A673 (cell line): ENCODE results near the gene EXOC3L1. TPM values are rescaled to one million over a fixed set of nuclear protein-coding genes. Genes with fewer than 3 reads are reported as not detected.
A peak's percentile ranks its signal among the peaks of the same experiment; 100 is the strongest.

Experiments
- BruUV-seq: library from RNA; stranded (reverse); fragments of 400-500 nt; replicated peaks from 2 replicates; lab custom pipeline; 2021; lab: Mats Ljungman, UMichigan
- CTCF ChIA-PET: fragments of 300-600 bp; sonication (Branson Sonifier 250); formaldehyde crosslinking; loops from one replicate; lab custom pipeline; 2022; ENCODE audit warnings: antibody characterized with exemption; lab: Charles Lee
- POLR2A ChIA-PET: fragments of 300-600 bp; sonication (Branson Sonifier 250); formaldehyde crosslinking; loops from one replicate; lab custom pipeline; 2022; ENCODE audit warnings: antibody characterized with exemption; ENCODE audit not compliant: low non-redundant PET; lab: Charles Lee
- DNase-seq: peaks from one replicate; pipeline ENCODE4 v3.0.0-alpha.2; 2015; ENCODE audit warnings: low spot score
- H3K27ac ChIP-seq: fragments of 200-600 bp; sonication (generic); 2 replicates; pipeline ENCODE4 v1.5.1; 2016; ENCODE audit warnings: mixed run types, low read depth, mild to moderate bottlenecking, mixed read lengths, antibody characterized with exemption, low read length; ENCODE audit not compliant: poor library complexity, severe bottlenecking
- H3K27me3 ChIP-seq: fragments of 200-600 bp; sonication (generic); replicated peaks from 2 replicates; pipeline ENCODE4 v1.6.1; 2017; ENCODE audit warnings: mixed run types, low read depth, mild to moderate bottlenecking, mixed read lengths, antibody characterized with exemption, low read length; ENCODE audit not compliant: insufficient read depth, poor library complexity
- H3K36me3 ChIP-seq: fragments of 200-600 bp; sonication (generic); 2 replicates; pipeline ENCODE4 v1.6.1; 2016; ENCODE audit warnings: mixed run types, mild to moderate bottlenecking, mixed read lengths, antibody characterized with exemption, low read length; ENCODE audit not compliant: insufficient read depth, poor library complexity, severe bottlenecking
- H3K4me1 ChIP-seq: fragments of 200-600 bp; sonication (generic); 2 replicates; pipeline ENCODE4 v1.6.1; 2017; ENCODE audit warnings: mixed run types, mild to moderate bottlenecking, mixed read lengths, antibody characterized with exemption, low read length; ENCODE audit not compliant: insufficient read depth, poor library complexity, severe bottlenecking
- H3K4me3 ChIP-seq: fragments of 200-600 bp; sonication (generic); 2 replicates; pipeline ENCODE4 v1.5.1; 2016; ENCODE audit warnings: low read depth, mixed run types, mild to moderate bottlenecking, mixed read lengths, low read length; ENCODE audit not compliant: poor library complexity, severe bottlenecking
- H3K9me3 ChIP-seq: fragments of 200-600 bp; sonication (generic); 2 replicates; pipeline ENCODE4 v1.6.1; 2016; ENCODE audit warnings: mixed run types, low read depth, mild to moderate bottlenecking, mixed read lengths, antibody characterized with exemption, low read length; ENCODE audit not compliant: poor library complexity, severe bottlenecking
- EZH2 ChIP-seq: fragments of 200-600 bp; sonication (generic); IDR thresholded peaks from 2 replicates; pipeline ENCODE4 v1.6.1; 2017; ENCODE audit warnings: borderline replicate concordance, low read depth, mild to moderate bottlenecking, mixed read lengths, antibody characterized with exemption, low read length; ENCODE audit not compliant: poor library complexity, severe bottlenecking
- intact Hi-C: fragments of 100-400 bp; cut with micrococcal nuclease; formaldehyde crosslinking; loops from one replicate; pipeline ENCODE4 v1.10.0; 2022; ENCODE audit not compliant: unreplicated experiment
- total RNA-seq: library from RNA; stranded (reverse); gene quantifications from 2 replicates; pipeline ENCODE4 v1.2.3, GENCODE V29; 2021
- TF ChIP-seq, protein P1 (sequence below): fragments of 300-800, 200-600 bp; sonication (generic); conservative IDR thresholded peaks from 2 replicates; pipeline ENCODE4 v1.5.1; 2017; ENCODE audit warnings: low read depth, mild to moderate bottlenecking, antibody characterized with exemption, low read length, moderate library complexity, mixed read lengths

Gene EXOC3L1
- total RNA-seq, 1 experiment from 2014 or later: 0.32 TPM

DNA sequence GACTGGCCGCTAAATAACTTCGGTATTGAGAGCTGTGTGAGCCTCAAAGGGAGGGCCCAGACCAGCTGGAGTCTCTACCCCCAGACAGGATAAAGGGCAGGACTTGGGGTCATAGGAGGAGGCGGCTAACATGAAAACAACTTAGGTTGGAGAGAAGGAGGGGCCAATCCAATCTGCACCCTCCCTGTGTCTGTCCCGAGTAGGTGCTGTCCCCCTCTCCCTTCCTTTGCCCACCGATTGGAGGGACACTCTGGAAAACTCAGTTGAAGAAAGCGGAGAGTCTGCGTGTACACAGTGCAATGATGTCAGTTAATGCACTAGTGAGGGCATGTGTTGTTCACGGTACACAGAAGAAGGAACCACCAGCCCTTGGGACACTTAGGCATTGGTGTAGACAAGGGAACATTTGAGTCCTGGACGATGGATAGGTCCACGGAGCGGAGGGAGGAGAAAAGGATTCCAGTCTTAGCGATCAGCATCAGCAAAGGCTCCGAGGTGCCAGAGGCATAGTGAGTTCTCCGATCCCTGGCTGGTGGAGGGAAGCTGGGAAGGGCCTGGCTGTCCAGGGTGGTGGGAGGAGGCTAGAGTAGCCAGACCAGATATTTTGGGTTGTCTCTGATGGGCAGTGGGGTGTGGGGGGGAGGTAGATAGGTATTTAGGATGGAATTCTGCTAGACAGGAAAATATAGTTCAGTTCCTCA lies 18.8 kb downstream of the EXOC3L1 start:
- intact Hi-C loops: no loop called here
- H3K9me3 ChIP-seq: no peaks in the 10 kb centered on the region
- ChIA-PET CTCF (interaction anchor here (0.6 to 1.9 kb wide), 2 partner anchors 16 to 228 kb away, joined by 4 to 10 read pairs; no protein-coding TSS in a partner anchor), POLR2A (no interaction called here)
- no peaks in the 10 kb centered on the region for H3K27me3 ChIP-seq
- TSS peak; percentile 62 for BruUV-seq
- H3K36me3 ChIP-seq: no peaks in the 10 kb centered on the region
- H3K4me3 ChIP-seq: peak overlapping the region; percentile 52
- peak; percentile 25 for DNase-seq
- TF ChIP-seq EZH2: no peak
- TF ChIP-seq, protein P1, sequence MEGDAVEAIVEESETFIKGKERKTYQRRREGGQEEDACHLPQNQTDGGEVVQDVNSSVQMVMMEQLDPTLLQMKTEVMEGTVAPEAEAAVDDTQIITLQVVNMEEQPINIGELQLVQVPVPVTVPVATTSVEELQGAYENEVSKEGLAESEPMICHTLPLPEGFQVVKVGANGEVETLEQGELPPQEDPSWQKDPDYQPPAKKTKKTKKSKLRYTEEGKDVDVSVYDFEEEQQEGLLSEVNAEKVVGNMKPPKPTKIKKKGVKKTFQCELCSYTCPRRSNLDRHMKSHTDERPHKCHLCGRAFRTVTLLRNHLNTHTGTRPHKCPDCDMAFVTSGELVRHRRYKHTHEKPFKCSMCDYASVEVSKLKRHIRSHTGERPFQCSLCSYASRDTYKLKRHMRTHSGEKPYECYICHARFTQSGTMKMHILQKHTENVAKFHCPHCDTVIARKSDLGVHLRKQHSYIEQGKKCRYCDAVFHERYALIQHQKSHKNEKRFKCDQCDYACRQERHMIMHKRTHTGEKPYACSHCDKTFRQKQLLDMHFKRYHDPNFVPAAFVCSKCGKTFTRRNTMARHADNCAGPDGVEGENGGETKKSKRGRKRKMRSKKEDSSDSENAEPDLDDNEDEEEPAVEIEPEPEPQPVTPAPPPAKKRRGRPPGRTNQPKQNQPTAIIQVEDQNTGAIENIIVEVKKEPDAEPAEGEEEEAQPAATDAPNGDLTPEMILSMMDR: no peak
- peaks cover 25% of the 10 kb centered on the region for H3K4me1 ChIP-seq
- peak overlapping the region; percentile 69 for H3K27ac ChIP-seq

DNA sequence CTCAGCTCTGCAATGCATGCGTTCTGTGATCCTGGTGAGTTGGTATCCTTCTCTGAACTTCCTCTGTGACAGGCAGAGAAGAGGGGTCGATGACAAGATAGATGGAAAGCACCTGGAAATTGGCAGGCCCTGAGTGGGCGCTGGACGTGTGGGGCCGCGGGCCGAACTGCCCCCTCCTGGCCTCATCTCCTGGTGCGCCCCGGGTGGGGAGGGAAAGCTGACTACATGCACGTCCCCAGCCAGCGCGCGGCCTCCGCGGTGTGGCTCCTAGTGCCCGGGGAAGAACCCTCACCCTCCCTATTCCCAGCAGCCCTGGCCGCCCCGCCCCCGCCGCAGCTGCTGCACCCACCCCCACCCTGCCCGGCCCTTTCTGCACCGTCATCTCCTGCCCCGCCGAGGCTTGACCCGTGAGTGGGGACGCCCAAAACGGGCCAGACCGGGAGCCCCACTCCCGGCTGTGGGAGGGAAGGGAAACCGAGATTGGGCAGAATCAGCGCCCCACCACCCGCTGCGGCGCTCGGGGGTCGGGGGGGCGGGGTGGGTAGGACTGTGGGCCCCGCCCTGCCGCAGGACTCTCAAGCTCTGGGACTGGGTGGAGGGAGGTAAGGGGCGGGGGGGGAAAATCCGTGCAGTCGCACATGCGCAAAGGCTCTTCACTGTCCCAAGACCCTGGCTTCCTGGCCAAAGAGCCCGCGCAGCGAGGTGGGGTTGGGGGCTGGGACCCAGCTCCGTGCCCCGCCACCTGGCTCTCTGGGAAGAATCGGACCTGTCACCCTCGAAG lies 19.6 kb downstream of the EXOC3L1 start, which contains the start of gene NOL3:
Gene NOL3 (plus strand): TSS at position 371 of the 781 bp plus-strand sequence.
- peak; percentile 86 for DNase-seq
- Histone ChIP-seq H3K9me3 (no peaks in the 10 kb centered on the region), H3K4me1 (peaks cover 25% of the 10 kb centered on the region), H3K27me3 (no peaks in the 10 kb centered on the region), H3K4me3 (peak within 1 kb of the TSS; percentile 52), H3K27ac (peak within 1 kb of the TSS; percentile 69), H3K36me3 (no peaks in the 10 kb centered on the region)
- intact Hi-C loops: no loop called here
- TF ChIP-seq EZH2: no peak
- TF ChIP-seq, protein P1: no peak
- no TSS peak for BruUV-seq
- ChIA-PET POLR2A (interaction anchor here (0.6 to 0.7 kb wide), 2 partner anchors 10 to 250 kb away, joined by 3 to 4 read pairs; no protein-coding TSS in a partner anchor), CTCF (interaction anchor here (0.6 to 1.9 kb wide), 6 partner anchors 11 to 754 kb away, joined by 3 to 10 read pairs (median 4); no protein-coding TSS in a partner anchor)

DNA sequence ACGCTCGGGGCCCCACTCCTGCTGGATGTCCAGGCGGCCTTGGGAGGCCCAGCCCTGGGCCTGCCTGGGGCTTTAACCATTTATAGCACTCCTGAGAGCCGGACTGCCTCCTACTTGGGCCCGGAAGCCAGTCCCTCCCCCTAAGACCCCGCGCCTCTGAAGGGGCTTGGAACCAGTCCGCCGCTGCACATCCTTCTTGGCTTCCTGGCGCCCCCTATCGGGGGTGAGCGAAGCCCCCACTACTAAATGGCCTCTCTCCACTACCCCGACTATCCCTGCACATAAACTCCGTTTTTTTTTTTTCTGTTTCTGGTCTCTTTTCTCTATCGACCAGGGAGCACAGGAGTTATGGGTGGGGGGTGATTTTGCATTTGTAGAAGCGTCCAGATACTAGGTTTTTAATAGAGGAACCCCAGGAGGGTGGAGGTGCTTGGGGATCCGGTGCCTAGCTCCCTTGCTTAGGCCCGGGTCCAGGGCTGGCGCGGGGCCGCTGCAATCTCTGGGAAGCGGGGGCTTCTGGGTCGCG lies 20.2 kb downstream of the EXOC3L1 start:
- H3K36me3 ChIP-seq: no peaks in the 10 kb centered on the region
- peak overlapping the region; percentile 52 for H3K4me3 ChIP-seq
- TF ChIP-seq, protein P1: peak; percentile 83
- TF ChIP-seq EZH2: no peak
- peaks cover 19% of the 10 kb centered on the region for H3K4me1 ChIP-seq
- peak overlapping the region; percentile 69 for H3K27ac ChIP-seq
- CTCF ChIA-PET: interaction anchor here (0.7 to 1.9 kb wide), 4 partner anchors 11 to 753 kb away, joined by 3 to 10 read pairs (median 6); no protein-coding TSS in a partner anchor
- no TSS peak for BruUV-seq
- no peaks in the 10 kb centered on the region for H3K9me3 ChIP-seq
- peak; percentile 77 for DNase-seq
- no peaks in the 10 kb centered on the region for H3K27me3 ChIP-seq
- POLR2A ChIA-PET: interaction anchor here (0.7 kb wide), 1 partner anchor 9 kb away, joined by 4 read pairs; no protein-coding TSS in a partner anchor
- intact Hi-C loops: no loop called here
